Liver (tissue), 3 donors: ENCODE results near the gene AOPEP.

Experiments used
- EGR1 ChIP-seq, 2 donors: IDR thresholded peaks; 2 replicates each; pipeline ENCODE4 v1.6.1; 2016 to 2018; ENCODE audit warnings: antibody characterized with exemption in 2 of 2, low read depth in 2 of 2
- FOXA2 ChIP-seq: IDR thresholded peaks from 2 replicates; pipeline ENCODE4 v1.6.1; 2016; ENCODE audit warnings: antibody characterized with exemption
- JUND ChIP-seq, 2 donors: IDR thresholded peaks; 2 replicates each; pipeline ENCODE4 v1.6.1; 2016; ENCODE audit warnings: antibody characterized with exemption in 2 of 2
- RAD21 ChIP-seq, 2 donors: IDR thresholded peaks; 2 replicates each; pipeline ENCODE4 v1.6.1; 2016; ENCODE audit warnings: antibody characterized with exemption in 2 of 2, mild to moderate bottlenecking in 2 of 2
- TF ChIP-seq, protein P1 (sequence below): fragments of 150-350 bp; IDR thresholded peaks from 2 replicates; pipeline ENCODE4 v1.5.1; 2017; ENCODE audit warnings: improper control_type of control experiment, low read depth, low read length; ENCODE audit not compliant: missing input control
- donor health status: healthy.
- donor health status: healthy.

DNA sequence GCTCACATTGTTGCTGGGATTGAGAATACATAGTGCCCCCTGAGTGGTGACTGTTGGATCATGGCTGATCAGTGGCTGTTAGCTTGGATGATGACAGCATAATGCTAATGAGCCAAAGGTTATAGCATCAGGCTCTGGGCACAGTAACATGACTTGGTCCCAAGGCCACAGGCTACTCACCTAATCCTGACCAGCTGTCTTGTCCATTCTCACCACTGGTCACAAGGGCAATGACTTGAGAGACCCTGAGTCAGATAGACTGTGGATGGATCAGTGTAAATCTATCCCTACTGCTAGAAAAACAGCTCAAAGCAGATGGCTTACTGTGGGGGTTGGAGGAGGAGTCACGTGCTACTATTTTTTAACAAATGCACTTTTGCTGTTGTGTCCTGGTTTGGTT lies 74.7 kb downstream of the AOPEP start:
- TF ChIP-seq, protein P1, sequence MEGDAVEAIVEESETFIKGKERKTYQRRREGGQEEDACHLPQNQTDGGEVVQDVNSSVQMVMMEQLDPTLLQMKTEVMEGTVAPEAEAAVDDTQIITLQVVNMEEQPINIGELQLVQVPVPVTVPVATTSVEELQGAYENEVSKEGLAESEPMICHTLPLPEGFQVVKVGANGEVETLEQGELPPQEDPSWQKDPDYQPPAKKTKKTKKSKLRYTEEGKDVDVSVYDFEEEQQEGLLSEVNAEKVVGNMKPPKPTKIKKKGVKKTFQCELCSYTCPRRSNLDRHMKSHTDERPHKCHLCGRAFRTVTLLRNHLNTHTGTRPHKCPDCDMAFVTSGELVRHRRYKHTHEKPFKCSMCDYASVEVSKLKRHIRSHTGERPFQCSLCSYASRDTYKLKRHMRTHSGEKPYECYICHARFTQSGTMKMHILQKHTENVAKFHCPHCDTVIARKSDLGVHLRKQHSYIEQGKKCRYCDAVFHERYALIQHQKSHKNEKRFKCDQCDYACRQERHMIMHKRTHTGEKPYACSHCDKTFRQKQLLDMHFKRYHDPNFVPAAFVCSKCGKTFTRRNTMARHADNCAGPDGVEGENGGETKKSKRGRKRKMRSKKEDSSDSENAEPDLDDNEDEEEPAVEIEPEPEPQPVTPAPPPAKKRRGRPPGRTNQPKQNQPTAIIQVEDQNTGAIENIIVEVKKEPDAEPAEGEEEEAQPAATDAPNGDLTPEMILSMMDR: no peak
- TF ChIP-seq RAD21 (IDR thresholded peaks at IDR 0.05) (no peak), FOXA2 (no peak), JUND (IDR thresholded peaks at IDR 0.05) (no peak), EGR1 (IDR thresholded peaks at IDR 0.05; ENCODE audit: low read depth in 2 of 2) (no peak)
